ENCODE results near the gene TNRC6C. TPM values are rescaled to one million over a fixed set of nuclear protein-coding genes. Genes with fewer than 3 reads are reported as not detected.
A peak's percentile ranks its signal among the peaks of the same experiment; 100 is the strongest.

The TNRC6C gene
- total and polyA plus RNA-seq, 9 of the 15 experiments (the other 6 are each of a cell fraction or from before 2014, with no cell fraction given): 0.20 to 4.9 (median 2.3) TPM

- TF ChIP-seq E2F6 (IDR thresholded peaks at IDR 0.05; ENCODE audit: borderline replicate concordance in 1 of 2, extremely low read depth in 1 of 2, insufficient read depth in 1 of 2, insufficient read length in 1 of 2, low read depth in 1 of 2, low read length in 1 of 2, poor library complexity in 1 of 2, severe bottlenecking in 1 of 2): peak in 1 of 2 experiments; percentile 68
- TF ChIP-seq ZNF277 (CRISPR knock-in tag; IDR thresholded peaks at IDR 0.05; ENCODE audit: borderline replicate concordance): no peak
- 0 out of 2 replicates have a peak, but pooled peaks have one; percentile 32 for TF ChIP-seq MTA3 (IDR thresholded peaks at IDR 0.05; ENCODE audit: borderline replicate concordance)
- TF ChIP-seq SMAD4 (CRISPR knock-in tag; conservative IDR thresholded peaks at IDR 0.05): peak; percentile 60; the same call in 1 of the 2 replicates
- TF ChIP-seq ZNF280A (IDR thresholded peaks at IDR 0.05; ENCODE audit: low read depth, partially characterized antibody): no peak
- no peak for TF ChIP-seq RBM25 (IDR thresholded peaks at IDR 0.05; ENCODE audit: low read depth, low read length, severe bottlenecking)
- no peak for TF ChIP-seq TEAD4 (IDR thresholded peaks at IDR 0.05; ENCODE audit: low read length)
- no peak for TF ChIP-seq TEAD4 (CRISPR knock-in tag; IDR thresholded peaks at IDR 0.05; ENCODE audit: borderline replicate concordance)
- no peak for TF ChIP-seq CSDE1 (IDR thresholded peaks at IDR 0.05)
- TF ChIP-seq NFIC (IDR thresholded peaks at IDR 0.05): peak; percentile 95
- no peak for TF ChIP-seq NCOR1 (IDR thresholded peaks at IDR 0.05)
- no peak for TF ChIP-seq ZNF830 (CRISPR knock-in tag; IDR thresholded peaks at IDR 0.05)
- TF ChIP-seq ZNF583 (CRISPR knock-in tag; IDR thresholded peaks at IDR 0.05): peak; percentile 69; the same call in 1 of the 2 replicates
- TF ChIP-seq USF2 (CRISPR knock-in tag; IDR thresholded peaks at IDR 0.05): 0 out of 2 replicates have a peak, but pooled peaks have one; percentile 15
- no peak for TF ChIP-seq CBFA2T2 (conservative IDR thresholded peaks at IDR 0.05)
- TF ChIP-seq TBP (optimal IDR thresholded peaks at IDR 0.05; ENCODE audit: low read depth, low read length): peak; percentile 45
- no peak for TF ChIP-seq NONO (IDR thresholded peaks at IDR 0.05; ENCODE audit: low read depth in 2 of 2, low read length in 1 of 2)
- no peak for TF ChIP-seq BRD4 (IDR thresholded peaks at IDR 0.05)
- TF ChIP-seq ZNF589 (CRISPR knock-in tag; IDR thresholded peaks at IDR 0.05; ENCODE audit: low read depth): 0 out of 2 replicates have a peak, but pooled peaks have one; percentile 54
- peak in 1 of 2 experiments; percentile 32; a peak in 3 of 4 replicates for TF ChIP-seq RAD21 (CRISPR knock-in tag; conservative IDR thresholded peaks at IDR 0.05 in 1 of 2, IDR thresholded peaks at IDR 0.05 in 1 of 2)
- peak; percentile 70; the same call in 1 of the 2 replicates for TF ChIP-seq DMBX1 (CRISPR knock-in tag; IDR thresholded peaks at IDR 0.05; ENCODE audit: borderline replicate concordance)
- TF ChIP-seq PHF8 (IDR thresholded peaks at IDR 0.05; ENCODE audit: borderline replicate concordance, low read length): 0 out of 2 replicates have a peak, but pooled peaks have one; percentile 14
- TF ChIP-seq NRF1 (conservative IDR thresholded peaks at IDR 0.05 in 1 of 2, IDR thresholded peaks at IDR 0.05 in 1 of 2): peak in 1 of 2 experiments; percentile 21; a peak in 2 of 4 replicates
- TF ChIP-seq SP1 (CRISPR knock-in tag; IDR thresholded peaks at IDR 0.05): no peak
These were observed 185.7 kb downstream of the TNRC6C start (continued) for GRCh38 chr17:78144147-78144719.
